ENCODE measurements around the gene ANGPTL2.

ANGPTL2 gene

DNA sequence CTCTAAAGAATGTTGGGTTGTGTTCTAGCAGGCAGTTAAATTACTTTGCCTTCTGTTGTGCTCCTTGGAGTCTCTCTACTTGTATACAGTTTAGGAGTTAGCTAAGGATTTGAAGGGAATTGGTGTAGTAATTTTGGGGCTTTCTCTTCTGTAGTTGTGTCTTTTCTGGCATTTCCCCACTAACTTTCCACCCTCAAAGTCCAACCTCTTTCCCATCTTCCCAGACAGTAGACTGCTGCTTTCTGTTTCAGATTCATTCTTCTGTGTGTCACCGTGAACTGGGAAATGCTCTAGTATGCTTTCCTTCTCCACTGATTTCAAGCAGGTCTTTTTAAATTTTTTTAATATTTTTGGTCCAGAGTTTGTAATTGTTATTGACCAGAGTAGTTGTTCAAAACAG lies 4.5 kb upstream of the ANGPTL2 start (continued):
- TF ChIP-seq, protein P1, sequence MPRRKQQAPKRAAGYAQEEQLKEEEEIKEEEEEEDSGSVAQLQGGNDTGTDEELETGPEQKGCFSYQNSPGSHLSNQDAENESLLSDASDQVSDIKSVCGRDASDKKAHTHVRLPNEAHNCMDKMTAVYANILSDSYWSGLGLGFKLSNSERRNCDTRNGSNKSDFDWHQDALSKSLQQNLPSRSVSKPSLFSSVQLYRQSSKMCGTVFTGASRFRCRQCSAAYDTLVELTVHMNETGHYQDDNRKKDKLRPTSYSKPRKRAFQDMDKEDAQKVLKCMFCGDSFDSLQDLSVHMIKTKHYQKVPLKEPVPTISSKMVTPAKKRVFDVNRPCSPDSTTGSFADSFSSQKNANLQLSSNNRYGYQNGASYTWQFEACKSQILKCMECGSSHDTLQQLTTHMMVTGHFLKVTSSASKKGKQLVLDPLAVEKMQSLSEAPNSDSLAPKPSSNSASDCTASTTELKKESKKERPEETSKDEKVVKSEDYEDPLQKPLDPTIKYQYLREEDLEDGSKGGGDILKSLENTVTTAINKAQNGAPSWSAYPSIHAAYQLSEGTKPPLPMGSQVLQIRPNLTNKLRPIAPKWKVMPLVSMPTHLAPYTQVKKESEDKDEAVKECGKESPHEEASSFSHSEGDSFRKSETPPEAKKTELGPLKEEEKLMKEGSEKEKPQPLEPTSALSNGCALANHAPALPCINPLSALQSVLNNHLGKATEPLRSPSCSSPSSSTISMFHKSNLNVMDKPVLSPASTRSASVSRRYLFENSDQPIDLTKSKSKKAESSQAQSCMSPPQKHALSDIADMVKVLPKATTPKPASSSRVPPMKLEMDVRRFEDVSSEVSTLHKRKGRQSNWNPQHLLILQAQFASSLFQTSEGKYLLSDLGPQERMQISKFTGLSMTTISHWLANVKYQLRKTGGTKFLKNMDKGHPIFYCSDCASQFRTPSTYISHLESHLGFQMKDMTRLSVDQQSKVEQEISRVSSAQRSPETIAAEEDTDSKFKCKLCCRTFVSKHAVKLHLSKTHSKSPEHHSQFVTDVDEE (CRISPR knock-in tag; IDR thresholded peaks at IDR 0.05): no peak

DNA sequence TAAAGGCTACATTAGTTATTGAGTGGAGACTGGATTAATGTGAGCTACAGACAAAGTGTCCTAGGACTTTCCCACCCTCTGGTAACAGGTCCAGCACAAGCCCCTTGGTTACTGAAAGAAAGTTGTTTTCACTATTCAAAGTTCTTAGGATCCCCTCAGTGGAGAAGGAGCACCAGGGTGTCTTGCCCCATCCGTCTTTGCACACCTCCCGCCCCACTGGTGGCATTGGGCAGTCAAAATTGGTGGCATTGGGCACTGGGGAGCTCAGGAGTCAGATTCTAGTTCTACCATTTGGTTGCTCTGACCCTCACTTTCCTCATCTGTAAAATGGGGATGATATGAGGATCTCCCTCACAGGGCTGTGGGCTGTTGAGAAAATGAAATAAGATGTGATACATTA lies 2.4 kb upstream of the ANGPTL2 start:
- ATAC-seq: no peak
- TF ChIP-seq OSR1 (CRISPR knock-in tag; IDR thresholded peaks at IDR 0.05): no peak

DNA sequence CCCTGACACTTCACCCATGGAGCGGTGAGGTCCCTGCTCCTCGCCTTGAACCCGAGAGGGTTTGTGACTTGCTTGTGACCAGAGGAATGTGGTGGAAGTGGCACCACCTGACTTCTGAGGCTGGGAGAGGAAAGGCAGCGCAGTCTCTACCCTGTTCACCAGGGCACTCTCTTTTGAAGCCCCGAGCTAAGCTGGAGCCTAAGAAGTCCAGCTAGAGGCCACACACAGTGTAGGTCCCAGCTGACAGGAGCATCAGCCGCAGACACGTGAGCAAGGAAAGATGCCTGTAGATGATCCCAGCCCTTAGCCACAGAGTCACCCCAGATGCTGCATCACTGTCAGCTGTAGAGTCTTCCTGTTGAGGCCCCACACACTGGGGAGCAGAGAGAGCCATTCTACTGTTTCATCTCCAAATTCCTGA lies 1.7 kb upstream of the ANGPTL2 start:
- no peak for ATAC-seq
- TF ChIP-seq ZNF8 (CRISPR knock-in tag; IDR thresholded peaks at IDR 0.05) (no peak), ISL1 (CRISPR knock-in tag; IDR thresholded peaks at IDR 0.05) (no peak)
- TF ChIP-seq, protein P2, sequence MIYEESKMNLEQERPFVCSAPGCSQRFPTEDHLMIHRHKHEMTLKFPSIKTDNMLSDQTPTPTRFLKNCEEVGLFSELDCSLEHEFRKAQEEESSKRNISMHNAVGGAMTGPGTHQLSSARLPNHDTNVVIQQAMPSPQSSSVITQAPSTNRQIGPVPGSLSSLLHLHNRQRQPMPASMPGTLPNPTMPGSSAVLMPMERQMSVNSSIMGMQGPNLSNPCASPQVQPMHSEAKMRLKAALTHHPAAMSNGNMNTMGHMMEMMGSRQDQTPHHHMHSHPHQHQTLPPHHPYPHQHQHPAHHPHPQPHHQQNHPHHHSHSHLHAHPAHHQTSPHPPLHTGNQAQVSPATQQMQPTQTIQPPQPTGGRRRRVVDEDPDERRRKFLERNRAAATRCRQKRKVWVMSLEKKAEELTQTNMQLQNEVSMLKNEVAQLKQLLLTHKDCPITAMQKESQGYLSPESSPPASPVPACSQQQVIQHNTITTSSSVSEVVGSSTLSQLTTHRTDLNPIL (CRISPR knock-in tag; IDR thresholded peaks at IDR 0.05; ENCODE audit: low read depth): no peak

DNA sequence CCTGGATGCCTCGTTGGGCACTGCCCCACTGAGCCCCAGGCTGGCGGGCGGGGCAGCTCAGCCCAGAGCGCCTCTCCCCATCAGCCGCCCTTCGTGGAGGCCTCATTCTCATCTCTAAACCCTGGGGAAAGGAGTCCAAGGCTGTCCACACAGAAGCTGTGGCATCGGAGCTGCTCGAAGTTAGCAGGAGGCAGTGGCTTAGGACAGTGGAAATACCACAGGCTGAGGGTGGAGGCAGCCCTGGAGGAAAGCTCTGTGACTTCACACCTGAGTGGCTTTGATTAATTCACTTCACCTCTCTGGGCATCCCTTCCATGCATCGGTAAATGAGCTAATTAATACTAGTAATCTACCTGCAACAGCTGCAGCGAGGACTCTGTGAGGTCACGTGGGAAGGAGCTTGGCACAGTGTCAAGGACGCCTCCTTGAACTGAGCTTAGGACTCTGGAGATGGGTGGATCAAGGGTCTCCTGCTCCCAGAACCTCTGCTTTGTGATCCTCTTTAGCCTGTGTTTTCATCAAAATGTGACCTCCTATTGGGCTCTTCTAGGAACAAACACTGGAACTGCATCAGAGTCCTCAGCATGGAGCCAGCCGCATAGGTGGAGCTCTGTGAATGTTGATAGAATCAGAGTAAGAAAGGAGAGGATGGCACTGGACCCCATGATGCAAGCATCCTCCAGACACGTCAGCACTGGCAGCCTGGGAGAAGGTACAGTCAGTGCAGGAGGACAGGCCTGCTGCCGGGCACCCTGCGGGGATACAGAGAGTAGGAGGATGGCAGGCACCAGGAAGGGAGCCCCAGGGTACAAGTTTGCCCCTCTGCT lies 842 bp upstream of the ANGPTL2 start:
- ATAC-seq: no peak
- TF ChIP-seq ZFP3 (CRISPR knock-in tag; IDR thresholded peaks at IDR 0.05) (no peak), ZFP30 (CRISPR knock-in tag; IDR thresholded peaks at IDR 0.05) (no peak)
- TF ChIP-seq, protein P3, sequence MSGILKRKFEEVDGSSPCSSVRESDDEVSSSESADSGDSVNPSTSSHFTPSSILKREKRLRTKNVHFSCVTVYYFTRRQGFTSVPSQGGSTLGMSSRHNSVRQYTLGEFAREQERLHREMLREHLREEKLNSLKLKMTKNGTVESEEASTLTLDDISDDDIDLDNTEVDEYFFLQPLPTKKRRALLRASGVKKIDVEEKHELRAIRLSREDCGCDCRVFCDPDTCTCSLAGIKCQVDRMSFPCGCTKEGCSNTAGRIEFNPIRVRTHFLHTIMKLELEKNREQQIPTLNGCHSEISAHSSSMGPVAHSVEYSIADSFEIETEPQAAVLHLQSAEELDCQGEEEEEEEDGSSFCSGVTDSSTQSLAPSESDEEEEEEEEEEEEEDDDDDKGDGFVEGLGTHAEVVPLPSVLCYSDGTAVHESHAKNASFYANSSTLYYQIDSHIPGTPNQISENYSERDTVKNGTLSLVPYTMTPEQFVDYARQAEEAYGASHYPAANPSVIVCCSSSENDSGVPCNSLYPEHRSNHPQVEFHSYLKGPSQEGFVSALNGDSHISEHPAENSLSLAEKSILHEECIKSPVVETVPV (CRISPR knock-in tag; IDR thresholded peaks at IDR 0.05): no peak

DNA sequence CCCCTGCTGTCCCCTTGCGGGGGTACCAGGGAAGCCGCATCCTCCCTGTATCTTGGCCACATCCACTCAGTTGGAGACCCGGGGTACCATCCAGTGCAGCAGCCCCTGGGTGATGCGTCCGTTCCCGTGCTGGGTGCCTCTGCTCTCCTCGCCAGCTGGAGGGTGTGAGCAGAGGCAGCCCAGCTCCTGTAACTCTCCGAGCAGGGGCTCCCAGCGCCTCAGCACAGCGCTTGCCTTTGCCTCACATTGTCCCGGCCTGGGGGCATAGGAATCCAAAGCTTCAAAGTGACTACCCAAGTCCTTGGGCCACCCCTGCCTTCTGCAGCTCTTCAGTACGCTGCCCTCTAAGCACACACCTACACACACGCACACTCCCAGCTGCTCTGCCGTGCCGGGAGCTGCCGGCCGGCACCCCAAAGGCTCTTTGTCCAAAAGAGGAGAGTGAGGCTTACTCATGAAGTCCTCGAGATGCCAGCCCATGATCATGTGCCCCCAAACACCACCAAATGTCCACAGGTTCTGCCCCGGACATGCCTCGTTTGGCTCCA lies 733 bp downstream of the ANGPTL2 start:
- TF ChIP-seq ARNTL (CRISPR knock-in tag; IDR thresholded peaks at IDR 0.05; ENCODE audit: borderline replicate concordance, low read depth): no peak
- peak; percentile 33 for ATAC-seq

DNA sequence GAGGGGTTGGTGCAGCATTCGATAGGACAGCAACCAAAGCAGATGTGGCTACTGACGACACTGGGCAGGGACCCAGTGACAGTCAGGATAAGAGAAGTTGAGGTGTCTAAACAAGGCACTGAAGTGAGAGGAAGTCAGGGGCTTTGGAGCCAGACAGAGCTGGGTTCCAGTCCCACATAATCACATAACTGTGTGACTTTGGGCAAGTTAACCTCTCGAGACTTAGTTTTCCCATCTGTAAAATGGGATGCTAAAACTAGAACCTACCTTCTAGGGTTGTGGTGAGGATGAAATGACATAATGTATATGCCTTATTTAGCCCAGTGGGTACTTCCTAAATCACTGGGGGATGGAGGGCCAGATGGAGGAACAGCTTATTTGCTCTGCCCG lies 3.1 kb downstream of the ANGPTL2 start:
- TF ChIP-seq CSDC2 (CRISPR knock-in tag; IDR thresholded peaks at IDR 0.05) (no peak), ZNF565 (CRISPR knock-in tag; conservative IDR thresholded peaks at IDR 0.05; ENCODE audit: low read depth) (no peak)
- TF ChIP-seq, protein P1 (CRISPR knock-in tag; IDR thresholded peaks at IDR 0.05): no peak
- ATAC-seq: no peak

DNA sequence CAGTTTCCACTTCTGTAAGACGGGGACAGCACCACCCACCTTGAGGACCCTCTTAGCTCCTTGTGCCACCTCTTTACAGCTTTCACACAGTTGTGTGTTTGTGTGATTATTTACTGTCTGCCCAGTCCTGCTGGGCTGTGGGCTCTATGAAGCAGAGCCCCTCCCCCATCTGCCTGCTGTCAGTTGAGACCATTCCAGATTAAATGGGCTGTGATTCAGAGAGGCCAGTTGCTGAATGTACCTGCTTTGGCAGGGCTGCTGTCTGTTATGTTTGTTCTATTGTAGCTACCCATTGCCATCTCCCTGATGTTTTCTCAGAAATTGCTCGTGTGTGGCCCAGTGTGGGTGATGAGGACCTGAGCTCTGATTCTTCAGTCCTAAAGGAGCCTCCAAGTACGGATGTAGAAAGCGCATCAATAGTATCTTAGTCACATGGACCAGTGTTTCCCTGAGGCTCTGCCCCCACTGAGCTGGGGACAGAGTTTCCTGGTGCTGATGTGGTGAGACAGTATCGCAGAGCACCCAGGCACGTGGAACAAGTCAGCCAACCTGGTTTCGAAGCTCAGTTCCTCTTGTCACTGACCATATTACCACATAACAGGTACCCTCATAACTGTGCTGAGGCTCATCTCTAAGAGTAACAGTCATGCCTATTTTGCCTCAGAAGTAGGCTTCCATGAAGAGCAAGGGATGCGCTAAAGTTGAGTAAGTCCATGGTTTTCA lies 3.7 kb downstream of the ANGPTL2 start:
- no peak for ATAC-seq
- TF ChIP-seq ZC3H10 (CRISPR knock-in tag; IDR thresholded peaks at IDR 0.05) (no peak), ZNF70 (CRISPR knock-in tag; IDR thresholded peaks at IDR 0.05) (no peak), ESRRG (CRISPR knock-in tag; IDR thresholded peaks at IDR 0.05) (no peak), OSR1 (CRISPR knock-in tag; IDR thresholded peaks at IDR 0.05) (no peak), CSDC2 (CRISPR knock-in tag; IDR thresholded peaks at IDR 0.05) (no peak), ZFP3 (CRISPR knock-in tag; IDR thresholded peaks at IDR 0.05) (no peak), ZFP30 (CRISPR knock-in tag; IDR thresholded peaks at IDR 0.05) (no peak), TOX (CRISPR knock-in tag; IDR thresholded peaks at IDR 0.05; ENCODE audit: borderline replicate concordance) (no peak)
- TF ChIP-seq, protein P2 (CRISPR knock-in tag; IDR thresholded peaks at IDR 0.05; ENCODE audit: low read depth): no peak
- TF ChIP-seq, protein P3 (CRISPR knock-in tag; IDR thresholded peaks at IDR 0.05): no peak
